LHCN-M2 (cell line): ENCODE measurements around the gene ZMIZ1. TPM values are rescaled to one million over a fixed set of nuclear protein-coding genes. Genes with fewer than 3 reads are reported as not detected.

ENCODE experiments used
- DNase-seq: peaks from one replicate; pipeline ENCODE4 v3.0.0-alpha.2; 2012; ENCODE audit warnings: low read depth
- total RNA-seq: library from RNA; depleted of rRNA; stranded (reverse); fragments of >200 nt; gene quantifications from 2 replicates; pipeline ENCODE4 v1.2.3, GENCODE V29; 2014

The ZMIZ1 gene
- total RNA-seq, 1 experiment from 2014 or later = 12.5 TPM

- DNase-seq = peak; percentile 81
These were observed 12.7 kb downstream of the ZMIZ1 start for GRCh38 chr10:79081353-79082034.

- no peak for DNase-seq
These were observed 13.2 kb downstream of the ZMIZ1 start for GRCh38 chr10:79082035-79082373.

- DNase-seq = no peak
These were observed 14.1 kb downstream of the ZMIZ1 start for GRCh38 chr10:79082631-79083596.

GRCh38 chr10:79084012-79084971 is 15.5 kb downstream of the ZMIZ1 start:
- peak; percentile 89 for DNase-seq

- no peak for DNase-seq
These were observed 16.3 kb downstream of the ZMIZ1 start for GRCh38 chr10:79084972-79085597.

GRCh38 chr10:79086822-79087221 is 18.1 kb downstream of the ZMIZ1 start:
- no peak for DNase-seq

GRCh38 chr10:79087721-79088120 is 19.0 kb downstream of the ZMIZ1 start:
- DNase-seq = no peak

- no peak for DNase-seq
These were observed 19.4 kb downstream of the ZMIZ1 start for GRCh38 chr10:79088176-79088575.

GRCh38 chr10:79088613-79089355 is 20.0 kb downstream of the ZMIZ1 start:
- no peak for DNase-seq

- DNase-seq = no peak
These were observed 20.9 kb downstream of the ZMIZ1 start for GRCh38 chr10:79089632-79090031.

GRCh38 chr10:79090134-79090803 is 21.5 kb downstream of the ZMIZ1 start:
- DNase-seq = no peak

GRCh38 chr10:79092292-79092896 is 23.6 kb downstream of the ZMIZ1 start:
- no peak for DNase-seq

- peak; percentile 68 for DNase-seq
These were observed 25.1 kb downstream of the ZMIZ1 start for GRCh38 chr10:79093658-79094411.

GRCh38 chr10:79094412-79095175 is 25.8 kb downstream of the ZMIZ1 start:
- no peak for DNase-seq

- DNase-seq = no peak
These were observed 26.6 kb downstream of the ZMIZ1 start for GRCh38 chr10:79095316-79095715.

GRCh38 chr10:79096514-79096913 is 27.7 kb downstream of the ZMIZ1 start:
- DNase-seq = no peak

GRCh38 chr10:79097021-79097872 is 28.5 kb downstream of the ZMIZ1 start:
- no peak for DNase-seq
